Natural killer cell treated with Interleukin-12 subunit alpha and Interleukin-12 subunit beta and Interleukin-15 and Interleukin-18, amount 100 ng/mL, for 72 hours (primary cell): ENCODE measurements around the gene SGCG. TPM values are rescaled to one million over a fixed set of nuclear protein-coding genes. Genes with fewer than 3 reads are reported as not detected.
"Not testable (repeated sequence)": the region's sequence is repeated elsewhere in the genome, so short reads cannot be mapped to it uniquely, and the experiment has no call there.

Experiments used
- ATAC-seq, 2 donors: fragments of 150-1000 bp; cut with Tn5 transposase in 1 of 2; sonication (Bioruptor Pico), chemical (Tn5 transposase) in 1 of 2; 2 replicates each; pipeline ENCODE4 v1.10.0; 2021
- DNase-seq: peaks from one replicate; pipeline ENCODE4 v3.0.0; 2022; ENCODE audit warnings: low spot score
- H3K27ac Mint-ChIP-seq, 2 donors: 1 replicate in 1 of 2; 2 replicates in 1 of 2; pipeline ENCODE4 v1.8.0; 2022; ENCODE audit warnings: mixed read lengths in 2 of 2, mild to moderate bottlenecking in 1 of 2, moderate library complexity in 1 of 2
- H3K27me3 Mint-ChIP-seq, 2 donors: 1 replicate in 1 of 2; 2 replicates in 1 of 2; pipeline ENCODE4 v1.8.0; 2022; ENCODE audit warnings: mixed read lengths in 2 of 2
- H3K36me3 Mint-ChIP-seq: one replicate; pipeline ENCODE4 v1.8.0; 2022; ENCODE audit warnings: mixed read lengths
- H3K4me1 Mint-ChIP-seq, 2 donors: 1 replicate in 1 of 2; 2 replicates in 1 of 2; pipeline ENCODE4 v1.8.0; 2022; ENCODE audit warnings: low read depth in 2 of 2, mixed read lengths in 2 of 2, mild to moderate bottlenecking in 1 of 2
- H3K4me3 Mint-ChIP-seq: one replicate; pipeline ENCODE4 v1.8.0; 2022; ENCODE audit warnings: mixed read lengths
- H3K9me3 Mint-ChIP-seq: 2 replicates; pipeline ENCODE4 v1.8.0; 2022; ENCODE audit warnings: mixed read lengths
- total RNA-seq, 2 donors: library from RNA; stranded (reverse); gene quantifications; one replicate each; pipeline ENCODE4 v1.2.3, GENCODE V29; 2022

The SGCG gene
- total RNA-seq, 2 donors from 2014 or later, result not detected

GRCh38 chr13:23267571-23267970 is 86.8 kb downstream of the SGCG start:
- Mint-ChIP-seq H3K4me1 (peaks cover 4 to 8% of the 10 kb centered on the region in 2 donors), H3K4me3 (no peak overlapping the region), H3K36me3 (no peaks in the 10 kb centered on the region), H3K9me3 (peaks cover 3% of the 10 kb centered on the region), H3K27me3 (peaks cover 7 to 24% of the 10 kb centered on the region in 2 donors), H3K27ac (no peak overlapping the region)
- ATAC-seq, result no peak
- no peak for DNase-seq

GRCh38 chr13:23268441-23268840 is 87.7 kb downstream of the SGCG start:
- Mint-ChIP-seq H3K36me3 (no peaks in the 10 kb centered on the region), H3K9me3 (no peaks in the 10 kb centered on the region), H3K4me3 (no peak overlapping the region), H3K4me1 (peaks cover 4 to 8% of the 10 kb centered on the region in 2 donors), H3K27ac (peak overlapping the region in 1 of 2 donors; percentile 5), H3K27me3 (peaks cover 4 to 17% of the 10 kb centered on the region in 2 donors)
- peak; percentile 75 to 91 for ATAC-seq
- peak; percentile 70 for DNase-seq

- Mint-ChIP-seq H3K9me3 (no peaks in the 10 kb centered on the region), H3K27ac (no peak overlapping the region), H3K4me3 (no peak overlapping the region), H3K27me3 (peaks cover 4 to 11% of the 10 kb centered on the region in 2 donors), H3K4me1 (peaks cover 4 to 8% of the 10 kb centered on the region in 2 donors), H3K36me3 (no peaks in the 10 kb centered on the region)
- no peak for DNase-seq
- no peak for ATAC-seq
These were observed 90.6 kb downstream of the SGCG start for GRCh38 chr13:23271331-23271730.

- ATAC-seq (no peak), DNase-seq (no peak)
- Mint-ChIP-seq H3K27ac (no peak overlapping the region), H3K4me1 (peaks cover under 1 to 3% of the 10 kb centered on the region in 2 donors), H3K27me3 (peaks cover 2 to 9% of the 10 kb centered on the region in 2 donors), H3K4me3 (no peak overlapping the region), H3K36me3 (no peaks in the 10 kb centered on the region), H3K9me3 (no peaks in the 10 kb centered on the region)
These were observed 92.7 kb downstream of the SGCG start for GRCh38 chr13:23273498-23273897.

- H3K36me3 Mint-ChIP-seq, result no peaks in the 10 kb centered on the region
These were observed 98.5 kb downstream of the SGCG start for GRCh38 chr13:23279321-23279720.

GRCh38 chr13:23288564-23288963 is 107.8 kb downstream of the SGCG start:
- peaks cover 21 to 26% of the 10 kb centered on the region in 2 donors for H3K27me3 Mint-ChIP-seq
- H3K27ac Mint-ChIP-seq, result no peak overlapping the region
- DNase-seq (no peak), ATAC-seq (no peak)
- H3K4me1 Mint-ChIP-seq, result no peaks in the 10 kb centered on the region
- peaks cover 2% of the 10 kb centered on the region for H3K9me3 Mint-ChIP-seq
- no peak overlapping the region for H3K4me3 Mint-ChIP-seq
- H3K36me3 Mint-ChIP-seq, result no peaks in the 10 kb centered on the region

More at GRCh38 chr13:23279321-23279720, 98.5 kb downstream of the SGCG start:
- no peak for ATAC-seq
- Mint-ChIP-seq H3K9me3 (peaks cover 5% of the 10 kb centered on the region), H3K27ac (no peak overlapping the region), H3K4me1 (no peaks in the 10 kb centered on the region), H3K4me3 (no peak overlapping the region), H3K27me3 (peaks cover 9 to 26% of the 10 kb centered on the region in 2 donors)
- DNase-seq, result no peak

GRCh38 chr13:23288995-23289394 is 108.2 kb downstream of the SGCG start:
- Mint-ChIP-seq H3K9me3 (peaks cover 2% of the 10 kb centered on the region), H3K4me3 (no peak overlapping the region), H3K27me3 (peaks cover 21 to 24% of the 10 kb centered on the region in 2 donors), H3K27ac (no peak overlapping the region), H3K4me1 (no peaks in the 10 kb centered on the region), H3K36me3 (no peaks in the 10 kb centered on the region)
- DNase-seq (no peak), ATAC-seq (no peak)

GRCh38 chr13:23289917-23290357 is 109.2 kb downstream of the SGCG start:
- Mint-ChIP-seq H3K9me3 (no peaks in the 10 kb centered on the region), H3K36me3 (no peaks in the 10 kb centered on the region)

GRCh38 chr13:23292586-23292985 is 111.8 kb downstream of the SGCG start:
- no peak overlapping the region for H3K4me3 Mint-ChIP-seq
- no peak for DNase-seq
- H3K4me1 Mint-ChIP-seq, result no peaks in the 10 kb centered on the region
- no peak overlapping the region for H3K27ac Mint-ChIP-seq
- no peak for ATAC-seq
- H3K27me3 Mint-ChIP-seq, result peaks cover 8 to 10% of the 10 kb centered on the region in 2 donors
- no peaks in the 10 kb centered on the region for H3K9me3 Mint-ChIP-seq
- no peaks in the 10 kb centered on the region for H3K36me3 Mint-ChIP-seq

More at GRCh38 chr13:23289917-23290357, 109.2 kb downstream of the SGCG start:
- Mint-ChIP-seq H3K4me1 (no peaks in the 10 kb centered on the region), H3K4me3 (no peak overlapping the region), H3K27me3 (peaks cover 14 to 16% of the 10 kb centered on the region in 2 donors), H3K27ac (no peak overlapping the region)
- ATAC-seq (no peak), DNase-seq (no peak)

- not testable (repeated sequence) for DNase-seq, H3K4me3 Mint-ChIP-seq, H3K27me3 Mint-ChIP-seq, H3K9me3 Mint-ChIP-seq, ATAC-seq, H3K27ac Mint-ChIP-seq, H3K36me3 Mint-ChIP-seq
- H3K4me1 Mint-ChIP-seq, result peaks cover 8 to 14% of the 10 kb centered on the region in 2 donors
These were observed 134.1 kb downstream of the SGCG start for GRCh38 chr13:23314837-23315236.

- H3K4me1 Mint-ChIP-seq, result peaks cover 28 to 36% of the 10 kb centered on the region in 2 donors
- peaks cover 5 to 10% of the 10 kb centered on the region in 2 donors for H3K27me3 Mint-ChIP-seq
- ATAC-seq, result no peak
- no peak overlapping the region for H3K27ac Mint-ChIP-seq
- DNase-seq, result no peak
- no peaks in the 10 kb centered on the region for H3K36me3 Mint-ChIP-seq
- no peak overlapping the region for H3K4me3 Mint-ChIP-seq
- H3K9me3 Mint-ChIP-seq, result no peaks in the 10 kb centered on the region
These were observed 139.1 kb downstream of the SGCG start for GRCh38 chr13:23319883-23320224.

GRCh38 chr13:23320926-23321534 is 140.3 kb downstream of the SGCG start:
- Mint-ChIP-seq H3K4me1 (peaks cover 28 to 36% of the 10 kb centered on the region in 2 donors), H3K36me3 (no peaks in the 10 kb centered on the region), H3K27ac (peak overlapping the region; percentile 30 to 86), H3K27me3 (peaks cover 7 to 10% of the 10 kb centered on the region in 2 donors), H3K4me3 (peak overlapping the region; percentile 75), H3K9me3 (no peaks in the 10 kb centered on the region)
- peak; percentile 62 to 67 for ATAC-seq
- DNase-seq, result no peak

- peak; percentile 92 to 94 for ATAC-seq
- no peaks in the 10 kb centered on the region for H3K36me3 Mint-ChIP-seq
- peak overlapping the region; percentile 75 for H3K4me3 Mint-ChIP-seq
These were observed 140.9 kb downstream of the SGCG start for GRCh38 chr13:23321535-23322241.

More at GRCh38 chr13:23321535-23322241, 140.9 kb downstream of the SGCG start:
- DNase-seq, result peak; percentile 72
- H3K27ac Mint-ChIP-seq, result peak overlapping the region; percentile 30 to 86
- peaks cover 7 to 10% of the 10 kb centered on the region in 2 donors for H3K27me3 Mint-ChIP-seq
- H3K9me3 Mint-ChIP-seq, result no peaks in the 10 kb centered on the region
- H3K4me1 Mint-ChIP-seq, result peaks cover 28 to 36% of the 10 kb centered on the region in 2 donors
